Astrocyte (in vitro differentiated cells and primary cell): ENCODE results near the gene KIAA1586. TPM values are rescaled to one million over a fixed set of nuclear protein-coding genes. Genes with fewer than 3 reads are reported as not detected.

Source experiments
- DNase-seq: peaks from one replicate; pipeline ENCODE4 v3.0.0-alpha.2; 2010; ENCODE audit warnings: low read depth
- FAIRE-seq: peaks from 2 replicates; lab custom pipeline; 2011; peaks lifted over from hg19 to GRCh38; lab: Jason Lieb, UNC
- H2AFZ ChIP-seq: 2 replicates; pipeline ENCODE4 v1.6.0; 2012; ENCODE audit warnings: low read depth, low read length, inconsistent platforms
- H3K27ac ChIP-seq: 2 replicates; pipeline ENCODE4 v1.5.1; 2011; ENCODE audit warnings: low read depth, low read length, inconsistent platforms
- H3K27me3 ChIP-seq: 2 replicates; pipeline ENCODE4 v1.6.0; 2011; ENCODE audit warnings: low read length, inconsistent platforms; ENCODE audit not compliant: insufficient read depth
- H3K36me3 ChIP-seq: 2 replicates; pipeline ENCODE4 v1.5.1; 2011; ENCODE audit warnings: low read length, inconsistent platforms; ENCODE audit not compliant: insufficient read depth
- H3K4me1 ChIP-seq: 2 replicates; pipeline ENCODE4 v1.5.1; 2011; ENCODE audit warnings: low read length, inconsistent platforms; ENCODE audit not compliant: insufficient read depth
- H3K4me2 ChIP-seq: 2 replicates; pipeline ENCODE4 v1.6.0; 2012; ENCODE audit warnings: low read length, inconsistent platforms
- H3K4me3 ChIP-seq: 2 replicates; pipeline ENCODE4 v1.5.1; 2011; ENCODE audit warnings: low read depth, mild to moderate bottlenecking, low read length, inconsistent platforms; ENCODE audit not compliant: insufficient read depth
- H3K79me2 ChIP-seq: 2 replicates; pipeline ENCODE4 v1.6.0; 2012; ENCODE audit warnings: mild to moderate bottlenecking, low read length, inconsistent platforms; ENCODE audit not compliant: insufficient read depth
- H3K9ac ChIP-seq: 2 replicates; pipeline ENCODE4 v1.6.0; 2012; ENCODE audit warnings: mild to moderate bottlenecking, low read length, inconsistent platforms
- H3K9me3 ChIP-seq: 2 replicates; pipeline ENCODE4 v1.5.1; 2012; ENCODE audit warnings: low read depth, mild to moderate bottlenecking, low read length, inconsistent platforms; ENCODE audit not compliant: insufficient read depth
- H4K20me1 ChIP-seq: 2 replicates; pipeline ENCODE4 v1.6.0; 2012; ENCODE audit warnings: low read length, inconsistent platforms; ENCODE audit not compliant: insufficient read depth
- H3K27ac Mint-ChIP-seq: one replicate; pipeline ENCODE4 v1.8.0; 2021; ENCODE audit warnings: mild to moderate bottlenecking, mixed read lengths; ENCODE audit not compliant: unreplicated experiment
- H3K27me3 Mint-ChIP-seq: one replicate; pipeline ENCODE4 v1.8.0; 2021; ENCODE audit warnings: low read depth, mixed read lengths; ENCODE audit not compliant: unreplicated experiment
- H3K36me3 Mint-ChIP-seq: one replicate; pipeline ENCODE4 v1.8.0; 2021; ENCODE audit warnings: low read depth, mixed read lengths; ENCODE audit not compliant: unreplicated experiment
- H3K4me1 Mint-ChIP-seq: one replicate; pipeline ENCODE4 v1.8.0; 2021; ENCODE audit warnings: low read depth, mixed read lengths; ENCODE audit not compliant: unreplicated experiment
- H3K4me3 Mint-ChIP-seq: one replicate; pipeline ENCODE4 v1.8.0; 2021; ENCODE audit warnings: mild to moderate bottlenecking, moderate library complexity, mixed read lengths; ENCODE audit not compliant: unreplicated experiment
- H3K9me3 Mint-ChIP-seq: one replicate; pipeline ENCODE4 v1.8.0; 2021; ENCODE audit warnings: mild to moderate bottlenecking, mixed read lengths; ENCODE audit not compliant: unreplicated experiment
- CTCF ChIP-seq: IDR thresholded peaks from 2 replicates; pipeline ENCODE4 v1.5.1; 2011; ENCODE audit warnings: low read depth, mild to moderate bottlenecking, inconsistent platforms, low read length, moderate library complexity; ENCODE audit not compliant: insufficient read depth
- EZH2 ChIP-seq: IDR thresholded peaks from 2 replicates; pipeline ENCODE4 v1.6.1; 2012; ENCODE audit warnings: mild to moderate bottlenecking, low read length, inconsistent platforms; ENCODE audit not compliant: insufficient read depth
- total RNA-seq: library from RNA; stranded (reverse); gene quantifications from 2 replicates; pipeline ENCODE4 v1.2.1, GENCODE V29; 2021

KIAA1586 gene
- total RNA-seq, 1 donor from 2014 or later = 17.6 TPM

DNA sequence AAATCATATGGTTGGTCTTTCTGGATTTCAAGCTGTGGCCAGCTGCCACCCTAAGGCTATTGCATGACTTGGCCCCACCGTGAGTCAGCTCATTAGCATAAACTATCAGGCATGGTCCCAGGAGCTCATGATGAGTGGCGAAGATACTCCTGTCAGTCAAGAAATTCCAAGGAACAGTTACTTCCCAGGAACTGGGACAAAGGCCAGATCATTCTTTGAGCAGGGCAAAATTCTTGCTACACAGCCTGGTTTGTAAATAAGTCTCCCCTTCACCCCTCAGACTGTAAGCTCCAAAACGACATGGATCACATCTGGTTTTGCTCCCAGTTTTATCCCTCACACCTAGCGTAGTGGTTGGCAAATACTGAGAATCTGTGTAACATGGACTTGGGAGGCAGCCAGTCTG is 33.0 kb upstream of the KIAA1586 start:
- Mint-ChIP-seq H3K27me3 (no peaks in the 10 kb centered on the region), H3K4me3 (no peak overlapping the region), H3K36me3 (no peaks in the 10 kb centered on the region), H3K9me3 (no peaks in the 10 kb centered on the region), H3K27ac (no peak overlapping the region), H3K4me1 (peaks cover 7% of the 10 kb centered on the region)
- Histone ChIP-seq H2AFZ (no peak overlapping the region), H3K9me3 (no peaks in the 10 kb centered on the region), H3K4me1 (peaks cover 9% of the 10 kb centered on the region), H3K79me2 (no peaks in the 10 kb centered on the region), H3K4me2 (peak overlapping the region; percentile 37), H3K36me3 (no peaks in the 10 kb centered on the region), H3K27ac (no peak overlapping the region), H3K9ac (no peak overlapping the region), H4K20me1 (no peaks in the 10 kb centered on the region), H3K4me3 (no peak overlapping the region), H3K27me3 (no peaks in the 10 kb centered on the region)
- no peak for FAIRE-seq
- TF ChIP-seq CTCF (no peak), EZH2 (no peak)
- peak; percentile 79 for DNase-seq

DNA sequence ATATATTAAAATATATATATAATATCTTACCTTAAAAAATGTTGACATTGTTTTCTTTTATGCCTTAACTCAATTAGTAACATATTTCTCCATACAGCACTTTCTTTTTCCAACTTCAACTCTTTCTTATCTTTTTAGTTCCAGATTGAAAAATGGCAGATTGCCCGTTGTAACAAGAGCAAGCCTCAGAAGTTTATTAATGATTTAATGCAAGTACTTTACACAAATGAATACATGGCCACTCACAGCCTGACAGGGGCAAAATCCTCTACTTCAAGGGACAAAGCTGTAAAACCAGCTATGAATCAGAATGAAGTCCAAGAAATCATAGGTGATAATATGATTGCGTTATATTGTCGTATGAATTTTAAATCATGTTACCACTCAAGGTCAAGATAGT is 29.4 kb upstream of the KIAA1586 start:
- TF ChIP-seq CTCF (no peak), EZH2 (no peak)
- no peaks in the 10 kb centered on the region for H3K79me2 ChIP-seq
- H3K27me3 Mint-ChIP-seq = no peaks in the 10 kb centered on the region
- no peaks in the 10 kb centered on the region for H3K36me3 ChIP-seq
- H3K4me1 ChIP-seq = peaks cover 9% of the 10 kb centered on the region
- no peak overlapping the region for H2AFZ ChIP-seq
- no peak overlapping the region for H3K27ac ChIP-seq
- DNase-seq = peak; percentile 5
- H3K9ac ChIP-seq = no peak overlapping the region
- no peak overlapping the region for H3K4me3 ChIP-seq
- H3K4me2 ChIP-seq = no peak overlapping the region
- H3K4me1 Mint-ChIP-seq = peaks cover 7% of the 10 kb centered on the region
- H3K9me3 Mint-ChIP-seq = no peaks in the 10 kb centered on the region
- H4K20me1 ChIP-seq = no peaks in the 10 kb centered on the region
- no peaks in the 10 kb centered on the region for H3K36me3 Mint-ChIP-seq
- no peak for FAIRE-seq
- H3K4me3 Mint-ChIP-seq = no peak overlapping the region
- no peaks in the 10 kb centered on the region for H3K27me3 ChIP-seq
- H3K27ac Mint-ChIP-seq = no peak overlapping the region
- no peaks in the 10 kb centered on the region for H3K9me3 ChIP-seq

DNA sequence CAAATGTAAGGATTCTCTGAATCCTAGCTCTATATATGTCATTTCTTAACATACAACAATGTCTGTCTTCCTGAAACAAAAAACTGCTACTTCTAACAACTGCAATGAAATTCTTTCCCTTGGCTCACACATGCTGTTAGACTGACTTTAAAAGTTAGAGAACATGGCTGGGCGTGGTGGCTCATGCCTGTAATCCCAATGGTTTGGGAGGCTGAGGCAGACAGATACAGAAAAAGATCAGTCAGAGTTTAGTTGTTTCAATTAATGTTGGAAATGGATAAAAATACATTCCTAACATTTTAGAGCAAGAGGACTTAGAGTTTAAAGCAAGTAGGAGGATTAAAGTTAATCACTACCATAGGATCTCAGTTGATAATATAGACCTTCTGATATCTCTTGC is 28.7 kb upstream of the KIAA1586 start:
- H3K4me2 ChIP-seq = no peak overlapping the region
- Mint-ChIP-seq H3K27ac (no peak overlapping the region), H3K4me3 (no peak overlapping the region), H3K36me3 (no peaks in the 10 kb centered on the region), H3K4me1 (peaks cover 7% of the 10 kb centered on the region), H3K27me3 (no peaks in the 10 kb centered on the region), H3K9me3 (no peaks in the 10 kb centered on the region)
- no peak for DNase-seq
- no peak for TF ChIP-seq EZH2
- TF ChIP-seq CTCF = no peak
- H3K36me3 ChIP-seq = no peaks in the 10 kb centered on the region
- no peaks in the 10 kb centered on the region for H3K27me3 ChIP-seq
- no peak overlapping the region for H2AFZ ChIP-seq
- no peaks in the 10 kb centered on the region for H3K9me3 ChIP-seq
- H4K20me1 ChIP-seq = no peaks in the 10 kb centered on the region
- no peak overlapping the region for H3K4me3 ChIP-seq
- H3K79me2 ChIP-seq = no peaks in the 10 kb centered on the region
- H3K27ac ChIP-seq = no peak overlapping the region
- no peak for FAIRE-seq
- no peak overlapping the region for H3K9ac ChIP-seq
- peaks cover 9% of the 10 kb centered on the region for H3K4me1 ChIP-seq
